ENCODE data around the gene AGAP1. TPM values are rescaled to one million over a fixed set of nuclear protein-coding genes. Genes with fewer than 3 reads are reported as not detected.
"Not testable (repeated sequence)": the region's sequence is repeated elsewhere in the genome, so short reads cannot be mapped to it uniquely, and the experiment has no call there.

Gene AGAP1
- total RNA-seq, 6 experiments from 2014 or later, result 14.1 to 16.0 (median 15.1) TPM

GRCh38 chr2:236061497-236061896 lies 567.7 kb downstream of the AGAP1 start:
- DNase-seq, result no peak
- H3K9me3 Mint-ChIP-seq, result peaks cover 7% of the 10 kb centered on the region
- no peak for TF ChIP-seq CTCF (IDR thresholded peaks at IDR 0.05)
- no peaks in the 10 kb centered on the region for H3K4me1 Mint-ChIP-seq (ENCODE audit: low read depth)
- H3K4me3 Mint-ChIP-seq, result no peak overlapping the region
- no peaks in the 10 kb centered on the region for H3K27me3 Mint-ChIP-seq (ENCODE audit: insufficient read depth)
- H3K27ac Mint-ChIP-seq, result no peak overlapping the region
- peaks cover 8% of the 10 kb centered on the region for H3K36me3 Mint-ChIP-seq (ENCODE audit: low read depth)

- H3K27me3 Mint-ChIP-seq (ENCODE audit: insufficient read depth), result no peaks in the 10 kb centered on the region
- DNase-seq, result no peak
- no peak overlapping the region for H3K4me3 Mint-ChIP-seq
- peaks cover 7% of the 10 kb centered on the region for H3K9me3 Mint-ChIP-seq
- H3K36me3 Mint-ChIP-seq (ENCODE audit: low read depth), result peaks cover 8% of the 10 kb centered on the region
- no peak overlapping the region for H3K27ac Mint-ChIP-seq
- H3K4me1 Mint-ChIP-seq (ENCODE audit: low read depth), result no peaks in the 10 kb centered on the region
- no peak for TF ChIP-seq CTCF (IDR thresholded peaks at IDR 0.05)
These were observed 568.1 kb downstream of the AGAP1 start for GRCh38 chr2:236061899-236062298.

DNA sequence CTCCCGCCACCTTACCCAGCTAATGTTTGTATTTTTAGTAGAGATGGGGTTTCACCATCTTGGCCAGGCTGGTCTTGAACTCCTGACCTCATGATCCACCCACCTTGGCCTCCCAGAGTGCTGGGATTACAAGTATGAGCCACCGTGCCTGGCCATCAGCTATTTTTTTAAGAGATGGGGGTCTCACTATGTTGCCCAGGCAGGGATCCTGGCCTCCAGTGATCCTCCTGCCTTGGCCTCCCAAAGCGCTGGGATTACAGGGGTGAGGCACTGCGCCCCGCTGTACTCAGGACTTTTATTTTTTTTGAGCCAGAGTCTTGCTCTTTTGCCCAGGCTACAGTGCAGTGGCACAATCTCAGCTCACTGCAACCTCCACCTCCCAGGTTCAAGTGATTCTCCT lies 569.0 kb downstream of the AGAP1 start:
- not testable (repeated sequence) for H3K27ac Mint-ChIP-seq

GRCh38 chr2:236063994-236064393 lies 570.2 kb downstream of the AGAP1 start:
- DNase-seq, result no peak
- Mint-ChIP-seq H3K4me1 (ENCODE audit: low read depth) (no peaks in the 10 kb centered on the region), H3K4me3 (no peak overlapping the region), H3K27ac (no peak overlapping the region), H3K9me3 (no peaks in the 10 kb centered on the region; the same call in 1 of the 2 replicates), H3K27me3 (ENCODE audit: insufficient read depth) (no peaks in the 10 kb centered on the region; the same call in 1 of the 2 replicates), H3K36me3 (ENCODE audit: low read depth) (no peaks in the 10 kb centered on the region)
- TF ChIP-seq CTCF (IDR thresholded peaks at IDR 0.05), result no peak

More for the DNA sequence above, 569.0 kb downstream of the AGAP1 start:
- not testable (repeated sequence) for H3K4me1 Mint-ChIP-seq (ENCODE audit: low read depth); H3K9me3 Mint-ChIP-seq; DNase-seq; H3K36me3 Mint-ChIP-seq (ENCODE audit: low read depth); H3K4me3 Mint-ChIP-seq; H3K27me3 Mint-ChIP-seq (ENCODE audit: insufficient read depth)

DNA sequence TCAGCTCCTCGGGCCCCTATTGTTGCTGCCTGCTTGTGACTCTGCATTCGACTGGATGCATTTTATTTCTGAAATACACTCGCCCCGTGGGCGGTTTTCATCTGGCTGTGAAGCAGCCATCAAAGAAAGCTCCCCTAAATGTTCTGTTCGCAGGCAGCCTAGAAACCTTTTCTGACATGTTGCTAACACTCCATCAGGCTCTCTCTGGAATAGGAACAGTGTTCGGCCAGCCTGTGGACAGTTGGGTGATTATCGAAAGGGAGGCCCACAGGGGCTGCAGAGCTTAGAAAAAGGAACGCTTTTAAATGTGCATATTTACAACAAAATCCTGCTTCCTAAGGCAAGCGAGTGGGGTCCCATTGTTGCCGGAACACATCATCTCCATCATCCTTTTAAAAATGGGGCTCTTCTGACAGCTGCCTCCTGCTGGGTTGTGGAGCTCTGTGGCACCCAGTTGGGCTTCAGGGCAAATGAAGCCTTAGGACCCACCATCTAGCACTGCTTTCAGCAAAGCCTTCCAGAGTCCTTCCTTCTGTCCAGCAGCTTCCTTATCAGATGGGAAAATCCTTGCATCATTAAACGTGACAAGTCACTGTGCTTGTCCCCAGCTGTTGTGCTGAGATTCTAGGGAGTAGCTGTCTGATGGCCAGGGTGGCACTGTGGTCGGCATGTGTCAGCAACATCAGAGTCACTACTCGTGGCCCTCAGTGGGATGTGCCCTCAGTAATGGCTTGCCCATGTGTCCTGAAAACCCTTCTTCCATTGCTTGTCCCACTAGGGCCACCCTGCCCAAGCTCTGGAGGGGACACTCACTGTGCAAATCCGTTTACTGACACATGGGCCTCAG lies 571.7 kb downstream of the AGAP1 start:
- DNase-seq, result no peak
- H3K9me3 Mint-ChIP-seq, result no peaks in the 10 kb centered on the region; the same call in 1 of the 2 replicates
- no peak overlapping the region for H3K4me3 Mint-ChIP-seq
- H3K4me1 Mint-ChIP-seq (ENCODE audit: low read depth), result no peaks in the 10 kb centered on the region
- H3K36me3 Mint-ChIP-seq (ENCODE audit: low read depth), result no peaks in the 10 kb centered on the region
- TF ChIP-seq CTCF (IDR thresholded peaks at IDR 0.05), result no peak
- H3K27me3 Mint-ChIP-seq (ENCODE audit: insufficient read depth), result no peaks in the 10 kb centered on the region; the same call in 1 of the 2 replicates
- no peak overlapping the region for H3K27ac Mint-ChIP-seq

DNA sequence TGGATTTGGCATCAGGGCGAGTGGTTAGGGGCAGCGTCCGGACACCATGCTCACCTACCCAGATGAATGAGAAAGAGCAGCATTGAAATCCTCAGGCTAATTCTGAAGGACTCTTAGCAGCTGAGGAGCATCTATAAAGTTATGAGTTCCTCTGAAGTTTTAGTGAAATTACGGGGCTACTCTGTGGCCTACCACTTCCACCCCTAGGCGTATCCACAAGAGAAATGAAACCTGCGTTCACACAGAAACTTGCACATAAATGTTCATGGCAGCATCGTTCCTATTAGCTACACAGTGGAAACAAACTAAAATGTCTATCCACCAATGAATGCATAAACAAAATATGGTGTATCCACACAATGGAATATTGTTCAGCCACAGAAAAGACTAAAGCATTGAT lies 576.4 kb downstream of the AGAP1 start:
- H3K27ac Mint-ChIP-seq, result no peak overlapping the region
- no peaks in the 10 kb centered on the region for H3K4me1 Mint-ChIP-seq (ENCODE audit: low read depth)
- no peak for DNase-seq
- H3K27me3 Mint-ChIP-seq (ENCODE audit: insufficient read depth), result peaks cover 1% of the 10 kb centered on the region; the same call in 1 of the 2 replicates
- no peaks in the 10 kb centered on the region for H3K9me3 Mint-ChIP-seq
- TF ChIP-seq CTCF (IDR thresholded peaks at IDR 0.05), result no peak
- peaks cover 9% of the 10 kb centered on the region; the same call in 1 of the 2 replicates for H3K36me3 Mint-ChIP-seq (ENCODE audit: low read depth)
- no peak overlapping the region for H3K4me3 Mint-ChIP-seq

Data from HFFc6 (cell line).